Muscle of back (tissue), 11 donors: ENCODE measurements around the gene POLH. TPM values are rescaled to one million over a fixed set of nuclear protein-coding genes. Genes with fewer than 3 reads are reported as not detected.
"Not testable (repeated sequence)": the region's sequence is repeated elsewhere in the genome, so short reads cannot be mapped to it uniquely, and the experiment has no call there.

Experiments used
- DNase-seq, 3 donors: peaks; one replicate each; pipeline versions ENCODE4 v3.0.0 to v3.0.0-alpha.2; 2013
- polyA plus RNA-seq, 10 donors: library from polyadenylated mRNA; unstranded; fragments of 120-200 nt; gene quantifications; one replicate each; pipeline ENCODE4 v1.2.1, GENCODE V29; 2013; ENCODE audit not compliant: insufficient read length in 10 of 10

Gene POLH
- polyA plus RNA-seq, 10 donors = 10.4 to 17.9 (median 12.8) TPM

DNA sequence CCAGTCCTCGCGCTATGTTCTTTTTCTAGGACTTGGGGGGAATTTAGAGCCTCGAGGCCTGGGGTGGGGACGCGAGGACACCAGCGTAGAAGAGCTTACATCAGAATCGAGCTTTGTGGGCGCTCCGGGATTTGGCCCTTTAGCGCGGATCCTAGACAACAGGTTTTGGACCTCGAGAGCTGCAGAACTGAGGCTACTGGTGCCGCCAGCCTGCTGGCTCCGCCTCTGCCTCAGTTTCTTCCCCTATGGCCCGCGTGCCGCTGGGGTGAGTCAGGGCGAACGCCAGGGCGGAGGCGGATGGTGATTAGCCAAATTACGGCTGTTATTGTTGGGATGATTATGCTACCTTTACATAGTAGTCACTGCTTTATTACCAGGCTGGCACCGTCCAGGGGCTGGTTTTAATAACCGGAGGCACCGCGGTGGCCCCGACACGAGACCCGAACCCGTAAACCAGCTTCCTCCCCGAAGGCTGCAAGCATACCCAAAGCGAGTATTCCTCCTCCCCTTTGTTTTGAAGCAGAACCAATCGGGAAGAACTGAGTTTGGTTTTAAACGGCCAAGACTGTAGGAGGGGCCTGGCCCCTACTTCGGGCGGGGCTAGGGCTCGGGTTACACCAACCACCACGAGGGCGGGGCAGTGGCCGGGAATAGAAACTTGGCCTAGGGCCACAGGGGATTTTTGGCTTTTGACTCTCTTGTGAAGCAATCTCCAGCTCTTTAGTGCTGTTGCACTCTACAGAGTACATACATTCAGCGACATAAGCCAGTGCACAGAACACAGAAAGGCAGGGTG, 53.7 kb downstream of the POLH start:
- peak; percentile 98 to 99 (median 99) for DNase-seq

DNA sequence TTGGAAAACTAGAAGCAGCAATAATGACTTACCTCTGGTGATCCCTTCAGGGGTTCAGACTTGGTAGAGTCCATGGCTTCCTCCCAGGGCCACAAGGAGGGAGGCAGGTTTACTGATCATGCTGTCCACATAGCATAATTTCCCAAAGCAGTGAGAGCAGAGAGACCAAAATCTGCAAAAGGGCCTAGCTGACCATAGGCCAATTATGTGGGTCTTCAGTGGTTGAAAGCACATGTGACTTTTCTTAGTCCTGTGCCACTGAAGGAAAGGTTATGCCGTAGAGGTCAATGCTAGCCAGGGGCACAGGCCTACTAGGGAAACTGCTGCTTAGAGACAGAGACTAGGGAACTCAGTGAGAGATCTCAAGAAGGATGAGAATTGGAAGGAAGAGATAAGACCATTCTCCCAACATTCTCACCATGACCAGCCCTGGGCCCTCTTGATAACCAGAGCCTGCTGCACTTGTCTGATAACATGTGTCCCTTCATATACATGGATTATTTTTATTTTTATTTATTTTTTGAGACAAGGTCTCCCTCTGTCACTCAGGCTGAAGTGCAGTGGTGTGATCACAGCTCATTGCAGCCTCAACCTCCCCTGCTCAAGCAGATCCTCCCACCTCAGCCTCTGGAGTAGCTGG, 55.1 kb downstream of the POLH start:
- peak in 1 of 3 donors; percentile 27 for DNase-seq

DNA sequence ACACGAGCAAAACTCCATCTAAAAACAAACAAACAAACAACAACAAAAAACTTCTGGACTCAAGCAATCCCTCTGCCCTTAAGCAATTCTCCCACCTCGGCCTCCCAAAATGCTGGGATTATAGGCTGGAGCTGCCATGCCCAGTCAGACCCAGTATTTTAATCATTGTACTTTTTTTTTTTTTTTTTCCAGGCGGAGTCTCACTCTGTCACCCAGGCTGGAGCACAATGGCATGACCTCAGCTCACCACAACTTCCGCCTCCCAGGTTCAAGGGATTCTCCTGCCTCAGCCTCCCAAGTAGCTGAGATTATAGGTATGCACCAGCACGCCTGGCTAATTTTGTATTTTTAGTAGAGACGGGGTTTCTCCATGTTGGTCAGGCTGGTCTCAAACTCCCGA, 57.0 kb downstream of the POLH start:
- DNase-seq = not testable (repeated sequence)

DNA sequence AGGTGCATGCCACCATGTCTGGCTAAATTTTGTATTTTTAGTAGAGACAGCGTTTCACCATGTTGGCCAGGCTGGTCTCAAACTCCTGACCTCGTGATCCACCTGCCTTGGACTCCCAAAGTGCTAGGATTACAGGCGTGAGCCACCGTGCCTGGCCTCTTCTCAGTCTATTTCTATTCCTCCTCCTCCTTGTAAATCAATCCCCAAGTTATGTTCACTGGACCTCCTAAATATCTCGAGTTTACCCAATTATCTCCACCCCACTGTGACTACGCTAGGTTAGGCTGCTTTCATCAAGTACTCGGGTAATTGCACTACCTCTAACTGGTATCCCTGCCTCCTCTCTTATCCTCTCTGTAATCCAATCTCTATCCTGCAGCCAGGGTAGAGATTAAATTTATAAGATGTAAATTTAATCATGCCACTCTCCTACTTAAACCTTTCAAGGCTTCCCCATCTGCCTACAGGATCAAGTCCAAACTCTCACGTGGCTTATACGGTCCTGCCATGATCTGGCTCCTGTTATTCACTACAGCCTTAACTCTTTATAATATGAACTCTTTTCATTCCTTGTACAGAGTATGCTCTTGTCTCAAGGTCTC, 58.8 kb downstream of the POLH start:
- DNase-seq = no peak

DNA sequence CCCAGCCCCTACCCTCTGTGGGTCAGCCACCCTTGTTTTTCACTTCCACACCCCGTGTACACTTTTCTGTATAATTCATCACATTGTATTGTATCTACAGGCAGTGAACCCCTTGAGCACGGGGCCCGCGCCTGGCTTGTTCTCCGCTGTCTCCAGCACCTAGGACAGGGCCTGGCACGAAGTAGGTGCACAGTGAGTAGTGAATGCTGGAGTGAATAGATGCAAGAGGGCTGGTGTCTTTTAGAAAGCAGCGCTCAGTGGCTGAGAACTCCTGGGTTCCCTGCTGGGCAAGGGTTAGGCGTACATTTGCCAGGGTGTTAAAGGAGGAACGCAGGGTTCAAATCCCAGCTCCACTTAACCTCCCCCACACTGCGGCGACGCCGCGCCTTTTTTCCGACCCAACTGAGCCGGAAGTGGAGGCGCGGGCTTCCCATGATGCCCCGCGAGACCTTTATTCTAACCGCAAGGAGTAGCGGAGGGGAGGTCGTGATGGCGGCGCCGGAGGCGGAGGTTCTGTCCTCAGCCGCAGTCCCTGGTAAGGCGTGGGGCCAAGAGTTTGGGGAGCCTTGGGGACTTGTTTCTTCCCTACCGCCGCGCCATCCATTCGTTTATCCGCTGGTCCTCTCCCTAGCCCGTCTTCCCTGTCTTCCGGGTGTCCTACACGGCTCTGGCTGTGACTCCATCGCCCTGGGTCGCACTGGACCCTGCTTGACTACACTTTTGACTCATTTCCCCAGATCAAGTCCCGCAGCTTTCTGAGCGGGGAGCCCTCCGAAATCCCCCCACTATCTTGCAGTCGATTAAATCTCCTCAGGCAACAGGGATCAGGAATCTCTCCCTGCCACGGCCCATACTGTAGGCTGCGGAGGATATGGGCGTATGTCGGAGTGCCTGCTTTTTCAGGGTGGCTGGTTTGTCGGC, 59.7 kb downstream of the POLH start, which contains the start of gene MAD2L1BP:
Gene MAD2L1BP (plus strand): TSS at position 454 of the 921 bp plus-strand sequence. CDS start 36 bp downstream, at position 490.
- DNase-seq = peak; percentile 75 to 95 (median 90)

DNA sequence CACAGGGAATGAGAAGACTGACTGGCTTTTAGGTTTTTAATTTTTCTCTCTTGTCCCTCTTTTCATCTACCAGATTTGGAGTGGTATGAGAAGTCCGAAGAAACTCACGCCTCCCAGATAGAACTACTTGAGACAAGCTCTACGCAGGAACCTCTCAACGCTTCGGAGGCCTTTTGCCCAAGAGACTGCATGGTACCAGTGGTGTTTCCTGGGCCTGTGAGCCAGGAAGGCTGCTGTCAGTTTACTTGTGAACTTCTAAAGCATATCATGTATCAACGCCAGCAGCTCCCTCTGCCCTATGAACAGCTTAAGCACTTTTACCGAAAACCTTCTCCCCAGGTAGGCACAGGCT, 60.3 kb downstream of the POLH start:
- peak in 1 of 3 donors; percentile 22 for DNase-seq

DNA sequence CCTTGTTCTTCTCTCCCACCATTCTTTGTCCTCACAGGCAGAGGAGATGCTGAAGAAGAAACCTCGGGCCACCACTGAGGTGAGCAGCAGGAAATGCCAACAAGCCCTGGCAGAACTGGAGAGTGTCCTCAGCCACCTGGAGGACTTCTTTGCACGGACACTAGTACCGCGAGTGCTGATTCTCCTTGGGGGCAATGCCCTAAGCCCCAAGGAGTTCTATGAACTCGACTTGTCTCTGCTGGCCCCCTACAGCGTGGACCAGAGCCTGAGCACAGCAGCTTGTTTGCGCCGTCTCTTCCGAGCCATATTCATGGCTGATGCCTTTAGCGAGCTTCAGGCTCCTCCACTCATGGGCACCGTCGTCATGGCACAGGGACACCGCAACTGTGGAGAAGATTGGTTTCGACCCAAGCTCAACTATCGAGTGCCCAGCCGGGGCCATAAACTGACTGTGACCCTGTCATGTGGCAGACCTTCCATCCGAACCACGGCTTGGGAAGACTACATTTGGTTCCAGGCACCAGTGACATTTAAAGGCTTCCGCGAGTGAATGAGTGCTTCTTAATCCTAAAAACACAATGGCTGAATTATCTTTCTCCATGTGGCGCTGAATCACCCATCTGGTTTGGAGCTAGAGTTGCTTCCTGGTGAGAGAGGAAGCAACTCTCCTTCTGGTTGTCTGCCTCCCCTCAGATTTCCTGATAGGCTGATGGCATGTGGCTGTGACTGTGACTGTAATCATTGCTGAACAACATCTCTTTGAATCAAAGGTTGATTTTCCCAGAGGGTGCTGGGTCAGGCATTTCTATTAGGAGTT, 64.2 kb downstream of the POLH start:
- DNase-seq = no peak

DNA sequence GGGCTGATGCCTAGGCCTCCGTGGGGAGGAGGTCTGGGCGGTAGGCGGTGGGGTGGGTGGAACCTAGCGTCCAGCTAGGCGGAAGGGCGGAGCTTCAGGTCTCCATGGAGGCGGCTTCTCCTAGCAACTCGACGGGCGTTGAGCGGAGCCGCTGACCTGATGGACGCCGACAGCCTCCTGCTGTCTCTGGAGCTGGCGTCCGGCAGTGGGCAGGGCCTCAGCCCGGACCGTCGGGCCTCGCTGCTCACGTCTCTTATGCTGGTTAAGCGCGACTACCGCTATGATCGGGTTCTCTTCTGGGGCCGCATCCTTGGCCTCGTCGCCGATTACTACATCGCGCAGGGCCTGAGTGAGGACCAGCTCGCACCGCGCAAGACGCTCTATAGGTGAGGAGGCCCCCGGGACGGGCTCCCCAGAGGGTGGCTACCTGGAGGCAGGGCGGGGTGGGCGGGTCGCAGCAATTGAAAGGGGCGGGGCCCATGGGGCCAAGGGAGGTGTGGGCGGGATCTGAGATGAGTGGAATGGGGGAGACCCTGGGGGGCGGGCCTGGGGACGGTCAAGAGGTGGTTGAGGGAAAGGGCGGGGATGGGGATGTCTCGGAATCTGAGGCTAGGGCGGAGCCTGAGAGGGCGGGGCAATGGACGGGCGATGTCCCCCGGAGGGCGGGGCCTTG, 69.1 kb downstream of the POLH start, which contains the start of gene RSPH9:
Gene RSPH9 (plus strand): TSS at position 97 of the 673 bp plus-strand sequence. CDS start 63 bp downstream, at position 160.
- peak in 2 of 3 donors; percentile 81 to 92 for DNase-seq

DNA sequence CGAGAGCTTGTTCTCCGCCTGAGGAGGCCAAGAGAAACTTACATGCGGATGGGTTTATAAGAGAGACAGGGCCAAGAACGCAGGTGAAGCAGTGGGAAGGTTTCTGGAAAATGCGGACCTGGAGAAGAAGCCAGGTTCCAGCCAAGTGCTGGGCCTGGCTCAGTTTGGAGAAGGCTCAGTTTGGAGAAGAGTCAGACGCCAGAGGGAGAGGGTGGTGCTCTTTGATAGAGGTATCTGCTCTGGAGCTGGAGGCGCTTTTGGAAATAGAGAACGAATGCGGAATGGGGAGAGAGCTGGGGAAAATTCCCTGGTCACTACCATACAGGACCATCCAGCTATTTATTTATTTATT, 69.6 kb downstream of the POLH start:
- no peak for DNase-seq

DNA sequence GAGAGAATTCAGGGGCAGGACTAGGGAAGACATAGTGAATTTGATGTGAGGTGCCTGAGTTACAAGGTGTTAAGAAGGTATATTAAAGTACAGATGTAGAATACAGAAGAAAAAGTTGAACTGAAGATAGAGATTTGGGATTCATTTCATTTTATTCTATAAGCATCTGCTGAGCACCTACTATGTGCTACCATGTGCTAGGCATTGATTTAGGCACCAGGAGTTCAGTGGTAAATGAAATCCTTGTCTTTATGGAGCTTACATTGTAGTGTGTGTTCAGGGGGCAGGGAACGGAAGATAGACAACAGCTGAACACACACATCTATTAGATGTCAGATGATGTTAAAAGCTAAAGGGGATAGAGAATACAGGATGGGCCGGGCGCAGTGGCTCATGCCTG, 71.6 kb downstream of the POLH start:
- DNase-seq = no peak

DNA sequence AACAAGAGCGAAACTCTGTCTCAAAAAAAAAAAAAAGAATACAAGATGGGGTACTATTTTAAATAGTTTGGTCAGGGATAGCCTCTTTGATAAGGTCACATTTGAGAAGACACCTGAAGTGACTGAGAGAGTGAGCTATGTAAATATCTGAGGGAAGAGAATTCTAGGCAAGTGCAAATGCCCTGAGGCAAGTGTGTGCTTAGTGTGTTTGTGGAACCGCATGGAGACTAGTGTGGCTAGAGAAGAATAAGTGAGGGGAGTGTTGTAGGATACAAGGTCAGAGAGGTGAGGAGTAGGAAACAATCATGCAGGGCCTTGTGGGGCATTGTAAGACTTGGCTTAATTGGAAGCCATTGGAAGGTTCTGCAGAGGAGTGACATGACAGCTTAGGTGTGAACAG, 72.3 kb downstream of the POLH start:
- DNase-seq = no peak

DNA sequence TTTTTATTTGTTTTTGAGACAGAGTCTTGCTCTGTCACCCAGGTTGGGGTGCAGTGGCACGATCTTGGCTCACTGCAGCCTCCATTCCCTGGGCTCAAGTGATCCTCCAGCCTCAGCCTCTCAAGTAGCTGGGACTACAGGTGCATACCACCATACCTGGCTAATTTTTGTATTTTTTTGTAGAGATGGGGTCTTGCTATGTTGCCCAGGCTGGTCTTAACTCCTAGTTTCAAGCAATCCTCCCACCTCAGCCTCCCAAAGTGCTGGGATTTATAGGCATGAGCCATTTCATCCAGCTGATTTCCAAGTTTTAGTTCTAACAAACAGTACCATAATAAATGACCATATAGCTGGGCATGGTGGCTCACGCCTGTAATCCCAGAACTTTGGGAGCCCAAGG, 76.8 kb downstream of the POLH start:
- not testable (repeated sequence) for DNase-seq

DNA sequence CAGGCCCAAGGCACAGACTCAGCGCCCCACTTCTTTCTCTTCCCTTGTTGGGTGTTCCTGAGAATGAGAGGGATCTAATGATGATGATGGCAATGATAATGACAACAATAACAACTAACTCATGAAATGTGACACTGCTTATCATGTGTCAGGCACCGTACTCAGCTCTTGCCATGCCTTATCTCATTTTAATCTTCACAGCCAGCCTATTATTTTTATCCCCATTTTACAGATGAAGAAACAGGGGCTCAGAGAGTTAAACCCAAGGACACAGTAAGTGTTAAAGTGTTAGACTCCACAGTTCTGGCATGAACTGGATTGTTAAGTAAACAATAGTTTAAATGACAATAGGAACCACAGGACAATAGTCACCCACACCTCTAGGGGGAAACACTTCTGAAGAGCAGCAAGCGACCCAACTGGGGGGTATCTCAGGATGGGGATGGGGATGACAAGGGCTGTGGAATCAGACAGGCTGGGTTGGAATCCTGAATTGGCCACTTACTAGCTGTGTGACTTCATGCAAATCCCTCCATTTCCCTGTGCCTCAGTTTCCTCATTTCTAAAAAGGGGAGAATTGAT, 81.3 kb downstream of the POLH start:
- DNase-seq = no peak

DNA sequence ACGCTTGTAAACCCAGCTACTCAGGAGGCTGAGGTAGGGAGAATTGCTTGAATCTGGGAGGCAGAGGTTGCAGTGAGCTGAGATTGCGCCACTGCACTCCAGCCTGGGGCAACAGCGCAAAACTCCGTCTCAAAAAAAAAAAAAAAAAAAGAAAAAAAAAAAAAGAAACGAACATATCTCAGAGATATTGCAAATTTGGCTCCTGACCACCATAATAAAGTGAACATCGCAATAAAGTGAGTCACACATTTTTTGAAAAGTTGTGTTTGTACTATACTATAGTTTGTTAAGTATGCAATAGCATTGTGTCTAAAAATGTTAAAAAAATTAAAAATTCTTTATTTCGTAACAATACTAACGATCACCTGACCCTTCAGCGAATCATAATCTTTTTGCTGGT, 82.2 kb downstream of the POLH start:
- no peak for DNase-seq

DNA sequence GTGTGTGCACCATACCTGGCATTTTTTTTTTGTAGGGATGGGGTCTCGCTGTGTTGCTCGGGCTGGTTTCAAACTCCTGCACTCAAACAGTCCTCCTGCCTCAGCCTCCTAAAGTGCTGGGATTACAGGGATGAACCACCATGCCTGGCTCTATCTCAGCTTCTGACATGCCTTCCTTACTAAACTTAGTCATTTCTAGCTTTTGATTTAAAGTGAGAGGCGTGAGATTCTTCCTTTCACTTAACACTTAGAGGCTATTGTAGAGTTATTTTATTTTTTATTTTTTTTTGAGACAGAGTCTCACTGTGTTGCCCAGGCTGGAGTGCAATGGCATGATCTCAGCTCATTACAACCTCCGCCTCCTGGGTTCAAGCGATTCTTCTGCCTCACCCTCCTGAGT, 87.0 kb downstream of the POLH start:
- DNase-seq = not testable (repeated sequence)
